HG03159 (cell line): ENCODE results near the gene SCN5A.

Source experiments
- ATAC-seq: cut with Tn5 transposase; IDR thresholded peaks from one replicate; pipeline ENCODE4 v1.9.1; 2021; ENCODE audit warnings: mild to moderate bottlenecking, moderate library complexity; ENCODE audit not compliant: unreplicated experiment

Gene SCN5A

GRCh38 chr3:38649500-38650247, at the start of gene SCN5A:
SCN5A (minus strand) TSS chr3:38649687; CDS start chr3:38633307, 16,380 bp downstream.
- peak; percentile 48 for ATAC-seq

GRCh38 chr3:38698760-38699159, 49.3 kb upstream of the SCN5A start:
- ATAC-seq: no peak

GRCh38 chr3:38698061-38698460, 48.6 kb upstream of the SCN5A start:
- no peak for ATAC-seq

DNA sequence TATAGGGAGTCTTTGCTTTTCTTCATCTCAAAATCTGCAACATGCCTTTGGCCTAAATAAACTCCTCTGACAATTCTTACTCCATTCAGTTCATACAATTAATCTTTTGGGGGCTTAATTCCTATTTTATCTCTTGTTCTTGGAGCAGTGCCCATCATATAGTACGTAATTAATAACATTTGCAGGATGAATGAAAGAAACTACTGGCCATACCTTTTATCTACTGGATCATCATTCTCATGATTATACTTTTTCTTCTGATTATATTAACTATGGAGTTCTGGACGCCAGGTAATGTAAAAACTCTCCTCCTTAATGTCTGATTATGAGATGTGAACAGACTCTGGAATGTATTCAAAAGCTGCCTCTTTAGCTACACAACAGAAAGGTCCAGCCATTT, 46.5 kb upstream of the SCN5A start:
- ATAC-seq: no peak

DNA sequence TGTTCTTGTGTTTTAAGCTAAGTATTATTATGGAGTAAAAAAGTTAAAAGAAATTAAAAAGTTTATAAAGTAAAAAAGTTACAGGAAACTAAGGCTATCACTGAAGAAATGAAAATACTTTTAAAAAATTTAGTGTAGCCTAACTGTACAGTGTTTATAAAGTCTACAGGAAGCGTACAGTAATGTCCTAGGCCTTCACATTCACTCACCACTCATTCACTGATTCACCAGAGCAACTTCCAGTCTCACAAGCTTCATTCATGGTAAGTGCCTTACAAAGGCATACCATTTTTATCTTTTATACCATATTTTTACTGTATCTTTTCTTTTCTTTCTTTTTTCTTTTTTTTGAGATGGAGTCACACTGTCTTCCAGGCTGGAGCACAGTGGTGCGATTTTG, 40.7 kb upstream of the SCN5A start:
- ATAC-seq: no peak

DNA sequence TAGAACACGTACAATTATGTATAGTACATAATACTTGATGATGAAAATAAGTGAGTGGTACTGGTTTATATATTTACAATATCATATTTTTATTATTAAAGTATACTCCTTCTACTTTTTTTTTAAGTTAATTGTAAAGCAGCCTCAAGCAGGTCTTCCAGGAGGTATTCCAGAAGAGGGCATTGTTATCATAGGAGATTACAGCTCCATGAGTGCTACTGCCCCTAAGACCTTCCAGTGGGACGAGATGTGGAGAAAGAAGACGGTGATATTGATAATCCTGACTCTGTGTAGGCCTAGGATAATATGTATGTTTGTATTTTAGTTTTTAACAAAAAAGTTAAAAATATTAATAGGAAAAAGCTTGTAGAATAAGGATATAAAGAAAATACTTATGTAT, 40.3 kb upstream of the SCN5A start:
- ATAC-seq: no peak

DNA sequence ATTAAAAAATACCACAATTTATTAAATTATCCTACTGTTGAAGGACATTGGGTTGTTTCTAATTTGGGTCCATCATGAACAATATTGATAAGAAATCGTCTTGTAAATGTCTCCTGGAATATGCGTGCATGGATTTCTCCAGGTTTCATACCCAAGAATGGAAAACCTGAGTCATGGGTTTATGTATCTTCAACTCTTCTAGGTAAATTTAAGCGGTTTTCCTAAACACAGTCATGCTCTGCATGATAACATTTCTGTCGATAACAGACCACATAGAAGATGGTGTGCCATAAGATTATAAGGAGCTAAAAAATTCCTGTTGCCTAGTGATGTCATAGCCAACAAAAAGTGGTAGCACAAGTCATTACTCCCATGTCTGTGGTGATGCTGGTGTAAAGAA, 39.9 kb upstream of the SCN5A start:
- no peak for ATAC-seq

GRCh38 chr3:38687321-38687720, 37.8 kb upstream of the SCN5A start:
- ATAC-seq: no peak

- no peak for ATAC-seq
Observed at GRCh38 chr3:38684546-38684945, 35.1 kb upstream of the SCN5A start.

DNA sequence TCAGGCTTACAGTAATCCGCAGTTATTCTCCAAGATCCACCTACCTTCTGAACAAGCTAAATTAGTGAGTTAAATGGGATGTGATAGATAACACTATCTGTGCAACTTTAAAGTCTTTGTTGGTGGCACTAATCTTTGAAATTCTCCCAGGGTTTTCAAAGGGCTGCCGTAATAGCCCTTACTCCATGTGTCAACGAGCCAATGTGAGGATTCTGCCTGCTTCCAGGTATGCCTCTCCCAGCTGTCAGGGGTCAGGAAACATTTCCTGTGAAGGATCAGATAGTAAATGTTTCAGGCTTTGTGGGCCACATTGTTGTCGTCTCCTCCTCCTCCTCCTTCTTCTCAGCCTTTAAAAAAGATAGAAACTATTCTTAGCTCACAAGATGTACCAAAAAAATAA, 20.2 kb upstream of the SCN5A start:
- no peak for ATAC-seq

DNA sequence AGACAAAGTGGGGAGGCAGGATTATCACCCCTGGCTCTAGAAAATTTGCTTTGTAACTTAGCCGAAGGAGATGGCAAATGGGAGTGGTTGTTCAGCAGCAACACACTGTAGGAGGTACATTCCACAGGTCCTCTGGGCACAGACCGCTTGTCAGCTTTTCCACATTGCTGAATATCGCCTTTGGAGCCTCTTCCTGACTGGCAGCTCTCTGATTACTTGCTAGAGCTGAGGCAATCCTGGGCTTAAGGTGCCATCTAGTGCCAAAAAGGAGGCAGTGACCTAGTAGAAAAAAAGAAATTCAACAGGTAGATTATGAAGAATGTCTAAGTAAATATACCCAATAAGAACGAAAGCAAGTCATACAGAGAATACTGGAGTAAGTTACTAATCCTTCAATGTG, 13.1 kb upstream of the SCN5A start:
- ATAC-seq: no peak

- ATAC-seq: no peak
Observed at GRCh38 chr3:38658841-38659240, 9.4 kb upstream of the SCN5A start.

GRCh38 chr3:38657369-38657768, 7.9 kb upstream of the SCN5A start:
- no peak for ATAC-seq

DNA sequence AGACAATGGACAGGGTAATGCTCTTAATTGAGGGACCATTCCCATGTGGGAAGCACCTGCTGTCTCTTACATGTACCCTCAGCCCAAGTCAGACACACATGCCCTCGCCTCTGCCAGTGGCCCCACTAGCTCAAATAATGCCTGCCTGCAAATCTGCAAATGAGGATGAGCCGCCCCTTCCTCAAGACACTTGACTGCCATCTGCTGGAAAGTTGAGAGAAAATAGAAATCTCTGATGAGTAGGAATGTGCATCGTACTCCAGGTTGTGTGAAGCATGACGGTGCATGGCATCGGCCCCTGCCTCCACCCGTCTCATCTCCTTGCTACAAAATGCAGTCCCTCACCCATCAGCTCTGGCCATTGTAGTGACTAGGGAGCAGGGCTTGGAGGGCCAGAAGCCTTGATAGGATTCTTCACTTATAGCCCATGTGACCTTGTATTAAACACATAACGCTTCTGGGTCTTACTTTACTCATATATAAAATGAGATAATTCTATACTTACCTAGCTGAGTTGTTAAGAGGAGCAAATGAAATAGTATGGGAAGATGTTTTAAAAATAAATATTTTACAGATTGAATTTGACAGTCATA, 6.3 kb upstream of the SCN5A start:
- ATAC-seq: no peak

- no peak for ATAC-seq
Observed at GRCh38 chr3:38653685-38654537, 4.4 kb upstream of the SCN5A start.

DNA sequence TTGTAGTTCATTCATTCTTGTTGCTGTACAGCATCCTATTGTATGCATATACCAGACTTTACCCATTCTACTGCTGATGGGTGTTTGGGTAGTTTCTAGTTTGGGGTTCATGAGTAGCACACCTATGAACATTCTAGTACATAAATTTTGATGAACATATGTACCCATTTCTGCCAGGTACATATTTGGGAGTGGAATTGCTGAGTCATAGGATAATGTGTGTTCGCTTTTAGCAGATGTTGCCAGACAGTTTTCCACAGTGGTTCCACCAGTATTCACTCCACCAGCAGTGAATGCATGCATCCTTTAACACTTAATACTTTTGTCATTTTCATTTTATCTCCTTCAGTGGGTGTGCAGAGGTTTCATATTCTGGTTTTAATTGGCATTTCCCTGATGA, 3.4 kb upstream of the SCN5A start:
- ATAC-seq: no peak

- ATAC-seq: peak; percentile 65
Observed at GRCh38 chr3:38651153-38651789, 1.8 kb upstream of the SCN5A start.

- no peak for ATAC-seq
Observed at GRCh38 chr3:38650248-38650951, 913 bp upstream of the SCN5A start.

GRCh38 chr3:38648659-38649499, 608 bp downstream of the SCN5A start:
- ATAC-seq: peak; percentile 8
